ENCODE measurements around the gene RIMKLB. TPM values are rescaled to one million over a fixed set of nuclear protein-coding genes. Genes with fewer than 3 reads are reported as not detected.

RIMKLB gene
- total RNA-seq, 4 donors from 2014 or later = 2.0 to 20.8 (median 7.2) TPM

- in situ Hi-C loops (cut with MboI; ENCODE audit: low pct_ligation_motif_present in 1 of 4, low pct_unique_long_range_greater_than_20kb in 1 of 4, low sequenced_read_pairs in 3 of 4) = no loop called here
- no peak overlapping the region for H3K27ac ChIP-seq
- no peaks in the 10 kb centered on the region for H3K27me3 ChIP-seq
- no peak overlapping the region for H3K4me3 ChIP-seq
- no peaks in the 10 kb centered on the region for H3K9me3 ChIP-seq
- no peak for TF ChIP-seq CTCF (IDR thresholded peaks at IDR 0.05)
- intact Hi-C loops (cut with DNase I; ENCODE audit: low total_unique reads) = no loop called here
- H3K4me1 ChIP-seq = peaks cover 0 to 29% (median 7%) of the 10 kb centered on the region in 4 donors
- no peaks in the 10 kb centered on the region for H3K36me3 ChIP-seq
- 86 to 93% methylated on average over 4 of the region's 4 CpGs for WGBS, 2 donors (ENCODE audit: low coverage in 1 of 2)
- no peak for DNase-seq
Measured at GRCh38 chr12:8702159-8702558, 4.4 kb downstream of the RIMKLB start.

GRCh38 chr12:8709124-8709830 is 11.5 kb downstream of the RIMKLB start:
- peaks cover 0 to 19% (median 13%) of the 10 kb centered on the region in 4 donors for H3K4me1 ChIP-seq
- H3K27me3 ChIP-seq = no peaks in the 10 kb centered on the region
- WGBS, 2 donors (ENCODE audit: low coverage in 1 of 2) = 13 to 32% methylated on average over 2 to 6 of the region's 6 CpGs
- H3K4me3 ChIP-seq = peak overlapping the region in 2 of 4 donors; percentile 3 to 26
- H3K27ac ChIP-seq = peak overlapping the region; percentile 37 to 62 (median 46)
- H3K9me3 ChIP-seq = no peaks in the 10 kb centered on the region
- no peaks in the 10 kb centered on the region for H3K36me3 ChIP-seq
- TF ChIP-seq CTCF (IDR thresholded peaks at IDR 0.05) (no peak), EP300 (IDR thresholded peaks at IDR 0.05; ENCODE audit: low read depth) (no peak), POLR2A (IDR thresholded peaks at IDR 0.05) (no peak), POLR2AphosphoS5 (IDR thresholded peaks at IDR 0.05) (no peak)
- in situ Hi-C loops (cut with MboI; ENCODE audit: low pct_ligation_motif_present in 1 of 4, low pct_unique_long_range_greater_than_20kb in 1 of 4, low sequenced_read_pairs in 3 of 4) = no loop called here
- intact Hi-C loops (cut with DNase I; ENCODE audit: low total_unique reads) = no loop called here
- peak; percentile 40 for DNase-seq

DNA sequence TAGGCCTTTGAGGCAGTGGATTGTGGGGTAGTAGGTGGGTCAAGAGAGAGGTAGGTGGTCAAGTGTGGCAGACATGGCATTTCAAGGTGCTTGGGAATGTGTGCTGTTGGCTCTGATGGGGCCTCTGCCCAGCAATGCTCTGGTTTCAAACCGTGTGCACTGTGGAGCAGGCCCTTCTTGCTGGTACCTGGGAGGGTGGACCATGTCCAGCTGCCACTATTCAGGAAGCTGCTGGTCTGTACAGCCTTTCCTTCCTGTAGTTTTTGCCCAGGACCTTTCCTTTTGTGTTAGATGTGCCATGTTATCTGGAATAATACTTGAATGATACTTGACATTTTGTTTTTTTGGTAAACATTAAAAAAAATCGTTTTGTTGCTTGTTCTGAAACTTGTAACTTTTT is 14.8 kb downstream of the RIMKLB start:
- intact Hi-C loops (cut with DNase I; ENCODE audit: low total_unique reads) = no loop called here
- Histone ChIP-seq H3K27me3 (no peaks in the 10 kb centered on the region), H3K9me3 (no peaks in the 10 kb centered on the region), H3K27ac (no peak overlapping the region), H3K4me1 (peaks cover 0 to 19% (median 13%) of the 10 kb centered on the region in 4 donors), H3K36me3 (no peaks in the 10 kb centered on the region), H3K4me3 (no peak overlapping the region)
- in situ Hi-C loops (cut with MboI; ENCODE audit: low pct_ligation_motif_present in 1 of 4, low pct_unique_long_range_greater_than_20kb in 1 of 4, low sequenced_read_pairs in 3 of 4) = no loop called here
- TF ChIP-seq POLR2A (IDR thresholded peaks at IDR 0.05) = no peak
- TF ChIP-seq CTCF (IDR thresholded peaks at IDR 0.05) = no peak
- TF ChIP-seq POLR2AphosphoS5 (IDR thresholded peaks at IDR 0.05) = no peak
- no peak for TF ChIP-seq EP300 (IDR thresholded peaks at IDR 0.05; ENCODE audit: low read depth)
- no peak for DNase-seq
- 43 to 55% methylated on average over 1 to 2 of the region's 2 CpGs for WGBS, 2 donors (ENCODE audit: low coverage in 1 of 2)

GRCh38 chr12:8722286-8722800 is 24.6 kb downstream of the RIMKLB start:
- no peaks in the 10 kb centered on the region for H3K36me3 ChIP-seq
- TF ChIP-seq POLR2A (IDR thresholded peaks at IDR 0.05) (no peak), POLR2AphosphoS5 (IDR thresholded peaks at IDR 0.05) (no peak), CTCF (IDR thresholded peaks at IDR 0.05) (no peak), EP300 (IDR thresholded peaks at IDR 0.05; ENCODE audit: low read depth) (no peak)
- H3K27ac ChIP-seq = no peak overlapping the region
- intact Hi-C loops (cut with DNase I; ENCODE audit: low total_unique reads) = no loop called here
- DNase-seq = no peak
- no peaks in the 10 kb centered on the region for H3K27me3 ChIP-seq
- H3K4me3 ChIP-seq = no peak overlapping the region
- in situ Hi-C loops (cut with MboI; ENCODE audit: low pct_ligation_motif_present in 1 of 4, low pct_unique_long_range_greater_than_20kb in 1 of 4, low sequenced_read_pairs in 3 of 4) = no loop called here
- 88 to 92% methylated on average over 3 of the region's 3 CpGs for whole genome bisulfite sequencing, 2 donors (ENCODE audit: low coverage in 1 of 2)
- no peaks in the 10 kb centered on the region for H3K4me1 ChIP-seq
- no peaks in the 10 kb centered on the region for H3K9me3 ChIP-seq

Measured in transverse colon (tissue), 4 donors.